ENCODE results near the gene OR1L6. TPM values are rescaled to one million over a fixed set of nuclear protein-coding genes. Genes with fewer than 3 reads are reported as not detected.

Gene OR1L6
- not detected for polyA plus RNA-seq (2013)

DNA sequence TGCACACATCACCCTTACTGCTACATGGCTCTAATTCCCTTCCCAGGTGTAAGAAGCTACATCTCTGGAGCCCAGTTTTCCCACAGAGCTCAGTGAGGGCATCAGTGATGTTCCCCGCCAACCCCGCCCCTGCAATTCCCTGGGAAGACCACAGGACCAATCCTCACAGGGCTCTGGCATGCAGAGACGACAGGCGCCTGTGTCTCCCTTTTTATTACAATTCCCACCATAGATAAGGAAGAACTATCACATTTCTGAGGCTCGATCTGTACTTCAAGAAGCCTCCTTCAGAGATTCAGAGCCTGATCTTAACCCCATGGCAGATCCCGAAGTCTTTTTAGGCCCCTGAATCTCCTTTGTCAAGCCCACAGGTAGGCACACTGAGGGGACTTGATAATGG is at the start of gene OR1L6:
Gene OR1L6 (plus strand): TSS at position 301 of the 400 bp plus-strand sequence. CDS start 7,545 bp downstream, outside the sequence.
- CTCF ChIA-PET: no interaction called here

GRCh38 chr9:122695696-122696095 is 46.4 kb upstream of the OR1L6 start:
- ChIA-PET POLR2A (no interaction called here), CTCF (no interaction called here)
- no peak for DNase-seq
- Histone ChIP-seq H3K27ac (ENCODE audit: insufficient read depth in 1 of 2, low read depth in 1 of 2, low read length in 2 of 2, poor library complexity in 1 of 2, severe bottlenecking in 2 of 2) (no peak overlapping the region), H3K9me3 (ENCODE audit: control extremely low read depth in 1 of 5, control insufficient read depth in 4 of 5, insufficient read depth in 2 of 5, low read depth in 1 of 5, low read length in 4 of 5) (peaks cover 0 to 7% (median 4%) of the 10 kb centered on the region in 5 experiments), H3K36me3 (ENCODE audit: control insufficient read depth in 4 of 4, insufficient read depth in 4 of 4, low read length in 3 of 4) (no peaks in the 10 kb centered on the region), H3K4me1 (ENCODE audit: control extremely low read depth in 1 of 4, control insufficient read depth in 4 of 4, insufficient read depth in 4 of 4, low read length in 3 of 4) (no peaks in the 10 kb centered on the region), H3K4me3 (ENCODE audit: control insufficient read depth in 1 of 7, extremely low read depth in 1 of 7, insufficient read depth in 4 of 7, low read depth in 2 of 7, low read length in 6 of 7) (no peak overlapping the region), H3K27me3 (replicated peaks in 2 of 5; ENCODE audit: control insufficient read depth in 4 of 5, insufficient read depth in 5 of 5, low read length in 4 of 5) (no peaks in the 10 kb centered on the region)
- WGBS (ENCODE audit: insufficient coverage): 80% methylated on average over 1 of the region's 1 CpG

More for the DNA sequence above, at the start of gene OR1L6:
- POLR2A ChIA-PET: no interaction called here
- no peaks in the 10 kb centered on the region for H3K36me3 ChIP-seq (ENCODE audit: control insufficient read depth in 4 of 4, insufficient read depth in 4 of 4, low read length in 3 of 4)
- H3K4me3 ChIP-seq (ENCODE audit: control insufficient read depth in 1 of 7, extremely low read depth in 1 of 7, insufficient read depth in 4 of 7, low read depth in 2 of 7, low read length in 6 of 7): no peak within 1 kb of the TSS
- DNase-seq: no peak
- no peak within 1 kb of the TSS for H3K27ac ChIP-seq (ENCODE audit: insufficient read depth in 1 of 2, low read depth in 1 of 2, low read length in 2 of 2, poor library complexity in 1 of 2, severe bottlenecking in 2 of 2)
- 89% methylated on average over 4 of the region's 6 CpGs for WGBS (ENCODE audit: insufficient coverage)
- H3K27me3 ChIP-seq (replicated peaks in 2 of 5; ENCODE audit: control insufficient read depth in 4 of 5, insufficient read depth in 5 of 5, low read length in 4 of 5): no peaks in the 10 kb centered on the region
- H3K9me3 ChIP-seq (ENCODE audit: control extremely low read depth in 1 of 5, control insufficient read depth in 4 of 5, insufficient read depth in 2 of 5, low read depth in 1 of 5, low read length in 4 of 5): peaks cover 0 to 5% (median 2%) of the 10 kb centered on the region in 5 experiments
- H3K4me1 ChIP-seq (ENCODE audit: control extremely low read depth in 1 of 4, control insufficient read depth in 4 of 4, insufficient read depth in 4 of 4, low read length in 3 of 4): no peaks in the 10 kb centered on the region

- Histone ChIP-seq H3K9me3 (ENCODE audit: control extremely low read depth in 1 of 5, control insufficient read depth in 4 of 5, insufficient read depth in 2 of 5, low read depth in 1 of 5, low read length in 4 of 5) (peaks cover 0 to 9% (median 0%) of the 10 kb centered on the region in 5 experiments), H3K27me3 (replicated peaks in 2 of 5; ENCODE audit: control insufficient read depth in 4 of 5, insufficient read depth in 5 of 5, low read length in 4 of 5) (peaks cover 0 to 2% (median 0%) of the 10 kb centered on the region in 5 experiments), H3K27ac (ENCODE audit: insufficient read depth in 1 of 2, low read depth in 1 of 2, low read length in 2 of 2, poor library complexity in 1 of 2, severe bottlenecking in 2 of 2) (no peak overlapping the region), H3K4me3 (ENCODE audit: control insufficient read depth in 1 of 7, extremely low read depth in 1 of 7, insufficient read depth in 4 of 7, low read depth in 2 of 7, low read length in 6 of 7) (no peak overlapping the region), H3K4me1 (ENCODE audit: control extremely low read depth in 1 of 4, control insufficient read depth in 4 of 4, insufficient read depth in 4 of 4, low read length in 3 of 4) (no peaks in the 10 kb centered on the region), H3K36me3 (ENCODE audit: control insufficient read depth in 4 of 4, insufficient read depth in 4 of 4, low read length in 3 of 4) (no peaks in the 10 kb centered on the region)
- no peak for DNase-seq
- ChIA-PET POLR2A (no interaction called here), CTCF (interaction anchor here (0.9 kb wide), 1 partner anchor 42 kb away, joined by 3 read pairs; no protein-coding TSS in a partner anchor)
- WGBS (ENCODE audit: insufficient coverage): 90% methylated on average over 6 of the region's 7 CpGs
Observed at GRCh38 chr9:122718038-122718437, 24.1 kb upstream of the OR1L6 start.

- Histone ChIP-seq H3K27me3 (replicated peaks in 2 of 5; ENCODE audit: control insufficient read depth in 4 of 5, insufficient read depth in 5 of 5, low read length in 4 of 5) (peaks cover 0 to 2% (median 0%) of the 10 kb centered on the region in 5 experiments), H3K9me3 (ENCODE audit: control extremely low read depth in 1 of 5, control insufficient read depth in 4 of 5, insufficient read depth in 2 of 5, low read depth in 1 of 5, low read length in 4 of 5) (peaks cover 0 to 14% (median 2%) of the 10 kb centered on the region in 5 experiments), H3K27ac (ENCODE audit: insufficient read depth in 1 of 2, low read depth in 1 of 2, low read length in 2 of 2, poor library complexity in 1 of 2, severe bottlenecking in 2 of 2) (no peak overlapping the region), H3K4me1 (ENCODE audit: control extremely low read depth in 1 of 4, control insufficient read depth in 4 of 4, insufficient read depth in 4 of 4, low read length in 3 of 4) (no peaks in the 10 kb centered on the region), H3K4me3 (ENCODE audit: control insufficient read depth in 1 of 7, extremely low read depth in 1 of 7, insufficient read depth in 4 of 7, low read depth in 2 of 7, low read length in 6 of 7) (no peak overlapping the region), H3K36me3 (ENCODE audit: control insufficient read depth in 4 of 4, insufficient read depth in 4 of 4, low read length in 3 of 4) (no peaks in the 10 kb centered on the region)
- WGBS (ENCODE audit: insufficient coverage): 97% methylated on average over 3 of the region's 4 CpGs
- ChIA-PET CTCF (interaction anchor here (0.9 to 1.2 kb wide), 2 partner anchors 12 to 43 kb away, joined by 3 read pairs; no protein-coding TSS in a partner anchor), POLR2A (no interaction called here)
- DNase-seq: no peak
Observed at GRCh38 chr9:122719218-122719617, 22.9 kb upstream of the OR1L6 start.

- WGBS (ENCODE audit: insufficient coverage): no CpG with 5 or more reads among the region's 1 CpG
- H3K4me1 ChIP-seq (ENCODE audit: control extremely low read depth in 1 of 4, control insufficient read depth in 4 of 4, insufficient read depth in 4 of 4, low read length in 3 of 4): no peaks in the 10 kb centered on the region
- H3K27me3 ChIP-seq (replicated peaks in 2 of 5; ENCODE audit: control insufficient read depth in 4 of 5, insufficient read depth in 5 of 5, low read length in 4 of 5): no peaks in the 10 kb centered on the region
- H3K36me3 ChIP-seq (ENCODE audit: control insufficient read depth in 4 of 4, insufficient read depth in 4 of 4, low read length in 3 of 4): no peaks in the 10 kb centered on the region
- no peak for DNase-seq
- CTCF ChIA-PET: no interaction called here
- peaks cover 7 to 23% (median 15%) of the 10 kb centered on the region in 5 experiments for H3K9me3 ChIP-seq (ENCODE audit: control extremely low read depth in 1 of 5, control insufficient read depth in 4 of 5, insufficient read depth in 2 of 5, low read depth in 1 of 5, low read length in 4 of 5)
- POLR2A ChIA-PET: no interaction called here
- no peak within 1 kb of the TSS for H3K4me3 ChIP-seq (ENCODE audit: control insufficient read depth in 1 of 7, extremely low read depth in 1 of 7, insufficient read depth in 4 of 7, low read depth in 2 of 7, low read length in 6 of 7)
- no peak within 1 kb of the TSS for H3K27ac ChIP-seq (ENCODE audit: insufficient read depth in 1 of 2, low read depth in 1 of 2, low read length in 2 of 2, poor library complexity in 1 of 2, severe bottlenecking in 2 of 2)
Observed at GRCh38 chr9:122723690-122724089, 18.4 kb upstream of the OR1L6 start, which contains the start of gene OR1L4. Gene OR1L4, plus strand, starts transcription at chr9:122723990. Its CDS starts 0 bp downstream, at chr9:122723990.

GRCh38 chr9:122754825-122755224 is 12.7 kb downstream of the OR1L6 start:
- ChIA-PET CTCF (no interaction called here), POLR2A (no interaction called here)
- Histone ChIP-seq H3K36me3 (ENCODE audit: control insufficient read depth in 4 of 4, insufficient read depth in 4 of 4, low read length in 3 of 4) (no peaks in the 10 kb centered on the region), H3K27me3 (replicated peaks in 2 of 5; ENCODE audit: control insufficient read depth in 4 of 5, insufficient read depth in 5 of 5, low read length in 4 of 5) (no peaks in the 10 kb centered on the region), H3K4me1 (ENCODE audit: control extremely low read depth in 1 of 4, control insufficient read depth in 4 of 4, insufficient read depth in 4 of 4, low read length in 3 of 4) (no peaks in the 10 kb centered on the region), H3K27ac (ENCODE audit: insufficient read depth in 1 of 2, low read depth in 1 of 2, low read length in 2 of 2, poor library complexity in 1 of 2, severe bottlenecking in 2 of 2) (no peak overlapping the region), H3K9me3 (ENCODE audit: control extremely low read depth in 1 of 5, control insufficient read depth in 4 of 5, insufficient read depth in 2 of 5, low read depth in 1 of 5, low read length in 4 of 5) (peaks cover 2 to 20% (median 5%) of the 10 kb centered on the region in 5 experiments), H3K4me3 (ENCODE audit: control insufficient read depth in 1 of 7, extremely low read depth in 1 of 7, insufficient read depth in 4 of 7, low read depth in 2 of 7, low read length in 6 of 7) (no peak overlapping the region)
- DNase-seq: no peak
- WGBS (ENCODE audit: insufficient coverage): 0% methylated on average over 1 of the region's 2 CpGs

DNA sequence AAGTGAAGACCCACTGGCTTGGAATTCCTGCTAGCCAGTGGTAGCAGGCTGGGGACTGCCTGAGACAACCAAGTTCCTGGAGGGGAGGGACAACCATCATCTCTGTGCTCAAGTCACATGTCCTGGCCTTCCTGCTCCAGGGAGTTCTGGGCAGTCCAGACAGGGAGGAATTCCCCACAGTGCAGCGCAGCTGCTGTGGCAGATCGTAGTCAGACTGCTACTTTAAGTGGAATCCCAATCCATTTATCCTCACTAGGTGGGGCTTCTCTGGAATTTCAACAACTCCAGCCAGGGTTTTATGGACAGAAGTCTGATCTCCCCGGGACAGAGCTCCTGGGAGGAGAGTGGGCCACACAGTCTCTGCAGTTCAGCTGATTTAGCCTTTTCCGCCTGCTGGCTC is 25.7 kb downstream of the OR1L6 start:
- Histone ChIP-seq H3K27me3 (replicated peaks in 2 of 5; ENCODE audit: control insufficient read depth in 4 of 5, insufficient read depth in 5 of 5, low read length in 4 of 5) (no peaks in the 10 kb centered on the region), H3K36me3 (ENCODE audit: control insufficient read depth in 4 of 4, insufficient read depth in 4 of 4, low read length in 3 of 4) (no peaks in the 10 kb centered on the region), H3K27ac (ENCODE audit: insufficient read depth in 1 of 2, low read depth in 1 of 2, low read length in 2 of 2, poor library complexity in 1 of 2, severe bottlenecking in 2 of 2) (no peak overlapping the region), H3K4me3 (ENCODE audit: control insufficient read depth in 1 of 7, extremely low read depth in 1 of 7, insufficient read depth in 4 of 7, low read depth in 2 of 7, low read length in 6 of 7) (no peak overlapping the region), H3K9me3 (ENCODE audit: control extremely low read depth in 1 of 5, control insufficient read depth in 4 of 5, insufficient read depth in 2 of 5, low read depth in 1 of 5, low read length in 4 of 5) (peaks cover 0 to 28% (median 3%) of the 10 kb centered on the region in 5 experiments), H3K4me1 (ENCODE audit: control extremely low read depth in 1 of 4, control insufficient read depth in 4 of 4, insufficient read depth in 4 of 4, low read length in 3 of 4) (no peaks in the 10 kb centered on the region)
- ChIA-PET POLR2A (no interaction called here), CTCF (interaction anchor here (1.1 kb wide), 1 partner anchor 8 kb away, joined by 3 read pairs; no protein-coding TSS in a partner anchor)
- WGBS (ENCODE audit: insufficient coverage): 98% methylated on average over 4 of the region's 4 CpGs
- DNase-seq: no peak

All from common myeloid progenitor, CD34-positive (primary cell).